Peyer's patch (tissue), 4 donors: ENCODE measurements around the gene LDHB. TPM values are rescaled to one million over a fixed set of nuclear protein-coding genes. Genes with fewer than 3 reads are reported as not detected.

Experiments
- DNase-seq, 3 donors: peaks; one replicate each; pipeline ENCODE4 v3.0.0-alpha.2; 2017 to 2019
- H3K27ac ChIP-seq, 4 donors: fragments of 200-600 bp; sonication (generic); one replicate each; pipeline ENCODE4 v1.5.1; 2016 to 2019
- H3K27me3 ChIP-seq, 2 donors: fragments of 200-600 bp; sonication (generic); one replicate each; pipeline ENCODE4 v1.5.1; 2019
- H3K36me3 ChIP-seq, 3 donors: fragments of 200-600 bp; sonication (generic); one replicate each; pipeline ENCODE4 v1.5.1; 2016 to 2019
- H3K4me1 ChIP-seq, 4 donors: fragments of 200-600 bp; sonication (generic); one replicate each; pipeline ENCODE4 v1.5.1; 2016 to 2019
- H3K4me3 ChIP-seq, 4 donors: fragments of 200-600 bp; sonication (generic); 1 replicate in 3 of 4; 2 replicates in 1 of 4; pipeline ENCODE4 v1.5.1; 2016 to 2019; ENCODE audit warnings: mild to moderate bottlenecking in 1 of 4
- H3K9me3 ChIP-seq, 4 donors: fragments of 200-600 bp; sonication (generic); one replicate each; pipeline ENCODE4 v1.5.1; 2016 to 2019; ENCODE audit warnings: mild to moderate bottlenecking in 1 of 4
- POLR2A ChIP-seq, 2 donors: fragments of 450-650 bp; IDR thresholded peaks; one replicate each; pipeline ENCODE4 v1.5.1; 2017; ENCODE audit warnings: antibody characterized with exemption in 2 of 2, mild to moderate bottlenecking in 2 of 2, moderate library complexity in 2 of 2
- total RNA-seq, 4 donors: library from RNA; depleted of rRNA; stranded (reverse); fragments of >200 nt; gene quantifications; one replicate each; pipeline ENCODE4 v1.1.0, GENCODE V29; 2016
- TF ChIP-seq, protein P1 (sequence below), 6 experiments: fragments of 450-650 bp in 4 of 6; fragments of 200-600 bp in 2 of 6; sonication (generic) in 1 of 6; IDR thresholded peaks; one replicate each; pipeline ENCODE4 v1.5.1; 2017 to 2019; ENCODE audit warnings: antibody characterized with exemption in 6 of 6, mild to moderate bottlenecking in 3 of 6, moderate library complexity in 1 of 6

LDHB gene
- total RNA-seq, 4 donors from 2014 or later = 15.6 to 178 (median 25.1) TPM

- Histone ChIP-seq H3K4me1 (peaks cover 0 to 8% (median 0%) of the 10 kb centered on the region in 4 donors), H3K27ac (peak overlapping the region; percentile 71 to 89 (median 87)), H3K36me3 (peaks cover 0 to 5% (median 0%) of the 10 kb centered on the region in 3 donors), H3K27me3 (peaks cover 0 to 4% of the 10 kb centered on the region in 2 donors), H3K9me3 (no peaks in the 10 kb centered on the region), H3K4me3 (peak overlapping the region; percentile 58 to 77 (median 66))
- TF ChIP-seq, protein P1, sequence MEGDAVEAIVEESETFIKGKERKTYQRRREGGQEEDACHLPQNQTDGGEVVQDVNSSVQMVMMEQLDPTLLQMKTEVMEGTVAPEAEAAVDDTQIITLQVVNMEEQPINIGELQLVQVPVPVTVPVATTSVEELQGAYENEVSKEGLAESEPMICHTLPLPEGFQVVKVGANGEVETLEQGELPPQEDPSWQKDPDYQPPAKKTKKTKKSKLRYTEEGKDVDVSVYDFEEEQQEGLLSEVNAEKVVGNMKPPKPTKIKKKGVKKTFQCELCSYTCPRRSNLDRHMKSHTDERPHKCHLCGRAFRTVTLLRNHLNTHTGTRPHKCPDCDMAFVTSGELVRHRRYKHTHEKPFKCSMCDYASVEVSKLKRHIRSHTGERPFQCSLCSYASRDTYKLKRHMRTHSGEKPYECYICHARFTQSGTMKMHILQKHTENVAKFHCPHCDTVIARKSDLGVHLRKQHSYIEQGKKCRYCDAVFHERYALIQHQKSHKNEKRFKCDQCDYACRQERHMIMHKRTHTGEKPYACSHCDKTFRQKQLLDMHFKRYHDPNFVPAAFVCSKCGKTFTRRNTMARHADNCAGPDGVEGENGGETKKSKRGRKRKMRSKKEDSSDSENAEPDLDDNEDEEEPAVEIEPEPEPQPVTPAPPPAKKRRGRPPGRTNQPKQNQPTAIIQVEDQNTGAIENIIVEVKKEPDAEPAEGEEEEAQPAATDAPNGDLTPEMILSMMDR (IDR thresholded peaks at IDR 0.05) = no peak
- no peak for TF ChIP-seq POLR2A (IDR thresholded peaks at IDR 0.05)
- DNase-seq = peak; percentile 42 to 57 (median 52)
Observed at GRCh38 chr12:21656905-21657325, 727 bp downstream of the LDHB start.

DNA sequence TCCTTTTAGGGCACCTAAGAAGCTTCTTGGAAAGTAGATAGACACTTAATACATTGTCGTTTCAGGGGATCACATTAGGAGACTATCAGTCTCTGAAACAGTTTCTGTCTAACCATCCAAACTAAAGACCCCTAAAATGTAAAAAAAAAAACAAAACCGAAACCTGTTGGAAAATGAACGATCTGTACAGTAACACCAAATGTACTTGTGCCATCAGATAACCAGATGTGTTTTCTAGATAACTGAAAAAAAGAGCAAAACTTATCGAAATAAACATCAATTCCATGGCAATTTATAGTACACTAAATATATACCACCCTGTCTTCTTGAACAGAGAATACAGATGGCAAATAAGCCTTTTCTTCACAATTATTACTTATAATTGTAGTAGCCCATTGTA, 2.1 kb downstream of the LDHB start:
- Histone ChIP-seq H3K27ac (no peak overlapping the region), H3K36me3 (peaks cover 0 to 12% (median 0%) of the 10 kb centered on the region in 3 donors), H3K4me3 (peak overlapping the region in 1 of 4 donors; percentile 58), H3K9me3 (no peaks in the 10 kb centered on the region), H3K4me1 (peaks cover 0 to 8% (median 0%) of the 10 kb centered on the region in 4 donors), H3K27me3 (peaks cover 0 to 4% of the 10 kb centered on the region in 2 donors)
- DNase-seq = no peak
- TF ChIP-seq POLR2A (IDR thresholded peaks at IDR 0.05) = no peak
- TF ChIP-seq, protein P1 (IDR thresholded peaks at IDR 0.05) = no peak

DNA sequence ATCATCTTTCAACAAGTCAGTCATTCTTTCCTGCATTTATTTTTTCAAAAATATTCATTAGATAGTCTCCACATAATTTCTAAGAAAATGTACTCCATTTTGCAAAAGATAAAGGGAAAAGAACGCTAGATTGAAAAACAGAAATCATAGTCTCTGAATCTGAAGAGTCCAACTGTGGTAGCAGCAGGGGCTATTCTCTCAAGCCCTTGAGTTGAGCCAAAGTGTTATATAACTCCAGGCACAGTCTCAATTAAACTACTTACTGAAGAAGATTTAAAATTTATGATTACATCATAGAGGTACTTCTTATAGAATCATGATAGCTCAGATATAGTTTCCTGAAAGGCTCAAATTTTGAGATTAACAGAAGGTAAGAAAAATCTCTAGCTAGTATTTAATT, 5.8 kb downstream of the LDHB start:
- no peak overlapping the region for H3K4me3 ChIP-seq
- DNase-seq = no peak
- peaks cover 0 to 19% (median 0%) of the 10 kb centered on the region in 3 donors for H3K36me3 ChIP-seq
- no peak overlapping the region for H3K27ac ChIP-seq
- no peak for TF ChIP-seq POLR2A (IDR thresholded peaks at IDR 0.05)
- TF ChIP-seq, protein P1 (IDR thresholded peaks at IDR 0.05) = no peak
- H3K27me3 ChIP-seq = no peaks in the 10 kb centered on the region
- H3K4me1 ChIP-seq = peaks cover 0 to 8% (median 0%) of the 10 kb centered on the region in 4 donors
- no peaks in the 10 kb centered on the region for H3K9me3 ChIP-seq

GRCh38 chr12:21650997-21651396, 6.6 kb downstream of the LDHB start:
- DNase-seq = no peak
- TF ChIP-seq POLR2A (IDR thresholded peaks at IDR 0.05) = no peak
- TF ChIP-seq, protein P1 (IDR thresholded peaks at IDR 0.05) = no peak
- Histone ChIP-seq H3K9me3 (no peaks in the 10 kb centered on the region), H3K27me3 (no peaks in the 10 kb centered on the region), H3K36me3 (peaks cover 0 to 26% (median 0%) of the 10 kb centered on the region in 3 donors), H3K4me1 (peaks cover 0 to 7% (median 0%) of the 10 kb centered on the region in 4 donors), H3K27ac (no peak overlapping the region), H3K4me3 (no peak overlapping the region)

GRCh38 chr12:21649034-21649433, 8.6 kb downstream of the LDHB start:
- H3K9me3 ChIP-seq = no peaks in the 10 kb centered on the region
- H3K4me3 ChIP-seq = no peak overlapping the region
- H3K27me3 ChIP-seq = no peaks in the 10 kb centered on the region
- no peak overlapping the region for H3K27ac ChIP-seq
- DNase-seq = no peak
- H3K36me3 ChIP-seq = peaks cover 0 to 32% (median 0%) of the 10 kb centered on the region in 3 donors
- H3K4me1 ChIP-seq = no peaks in the 10 kb centered on the region
- TF ChIP-seq POLR2A (IDR thresholded peaks at IDR 0.05) = no peak
- TF ChIP-seq, protein P1 (IDR thresholded peaks at IDR 0.05) = no peak
